GM12864 (cell line): ENCODE data around the gene ACVR1B.

Source experiments
- DNase-seq: peaks from one replicate; pipeline ENCODE4 v3.0.0-alpha.2; 2011; ENCODE audit warnings: low read depth
- H3K4me3 ChIP-seq: 2 replicates; pipeline ENCODE4 v1.5.1; 2011; ENCODE audit warnings: mild to moderate bottlenecking, low read depth, low read length, control low read depth
- TF ChIP-seq, protein P1 (sequence below): IDR thresholded peaks from 2 replicates; pipeline ENCODE4 v1.5.1; 2011; ENCODE audit warnings: low read depth, mild to moderate bottlenecking, moderate library complexity, low read length, control low read depth, inconsistent platforms; ENCODE audit errors: missing control alignments

ACVR1B gene

DNA sequence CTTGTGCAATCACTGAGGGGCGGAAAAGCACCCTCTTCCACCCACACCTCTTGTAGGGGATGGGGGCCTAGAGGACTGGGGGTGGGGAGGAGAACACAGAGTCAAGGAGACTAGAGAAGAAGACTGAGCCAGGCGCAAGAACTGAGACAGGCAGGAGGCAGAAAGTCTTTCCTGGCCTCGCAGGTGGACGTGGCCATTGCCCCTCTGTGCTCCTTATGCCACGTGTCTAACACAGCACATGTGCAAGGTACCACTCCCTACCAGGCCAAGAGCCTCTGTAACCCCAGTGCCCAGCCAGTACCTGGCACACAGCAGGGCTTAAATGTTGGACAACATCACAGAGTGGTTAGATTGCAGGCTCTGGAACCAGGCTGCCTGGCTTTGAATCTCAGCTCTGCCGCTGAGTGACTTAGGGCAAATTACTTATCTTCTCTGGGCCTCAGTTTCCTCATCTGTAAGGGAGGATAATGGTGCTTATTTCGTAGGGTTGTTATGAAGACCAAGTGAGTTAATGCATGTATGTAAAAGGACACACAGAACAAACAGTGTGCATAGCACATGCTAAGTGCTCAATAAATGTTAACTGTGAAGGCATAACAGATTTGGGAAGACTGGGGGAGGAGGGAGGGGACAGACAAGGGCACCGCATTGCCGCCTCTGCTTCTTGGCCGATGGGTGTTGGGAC lies 53.9 kb downstream of the ACVR1B start:
- H3K4me3 ChIP-seq, result no peak overlapping the region
- no peak for DNase-seq
- TF ChIP-seq, protein P1, sequence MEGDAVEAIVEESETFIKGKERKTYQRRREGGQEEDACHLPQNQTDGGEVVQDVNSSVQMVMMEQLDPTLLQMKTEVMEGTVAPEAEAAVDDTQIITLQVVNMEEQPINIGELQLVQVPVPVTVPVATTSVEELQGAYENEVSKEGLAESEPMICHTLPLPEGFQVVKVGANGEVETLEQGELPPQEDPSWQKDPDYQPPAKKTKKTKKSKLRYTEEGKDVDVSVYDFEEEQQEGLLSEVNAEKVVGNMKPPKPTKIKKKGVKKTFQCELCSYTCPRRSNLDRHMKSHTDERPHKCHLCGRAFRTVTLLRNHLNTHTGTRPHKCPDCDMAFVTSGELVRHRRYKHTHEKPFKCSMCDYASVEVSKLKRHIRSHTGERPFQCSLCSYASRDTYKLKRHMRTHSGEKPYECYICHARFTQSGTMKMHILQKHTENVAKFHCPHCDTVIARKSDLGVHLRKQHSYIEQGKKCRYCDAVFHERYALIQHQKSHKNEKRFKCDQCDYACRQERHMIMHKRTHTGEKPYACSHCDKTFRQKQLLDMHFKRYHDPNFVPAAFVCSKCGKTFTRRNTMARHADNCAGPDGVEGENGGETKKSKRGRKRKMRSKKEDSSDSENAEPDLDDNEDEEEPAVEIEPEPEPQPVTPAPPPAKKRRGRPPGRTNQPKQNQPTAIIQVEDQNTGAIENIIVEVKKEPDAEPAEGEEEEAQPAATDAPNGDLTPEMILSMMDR, result no peak

DNA sequence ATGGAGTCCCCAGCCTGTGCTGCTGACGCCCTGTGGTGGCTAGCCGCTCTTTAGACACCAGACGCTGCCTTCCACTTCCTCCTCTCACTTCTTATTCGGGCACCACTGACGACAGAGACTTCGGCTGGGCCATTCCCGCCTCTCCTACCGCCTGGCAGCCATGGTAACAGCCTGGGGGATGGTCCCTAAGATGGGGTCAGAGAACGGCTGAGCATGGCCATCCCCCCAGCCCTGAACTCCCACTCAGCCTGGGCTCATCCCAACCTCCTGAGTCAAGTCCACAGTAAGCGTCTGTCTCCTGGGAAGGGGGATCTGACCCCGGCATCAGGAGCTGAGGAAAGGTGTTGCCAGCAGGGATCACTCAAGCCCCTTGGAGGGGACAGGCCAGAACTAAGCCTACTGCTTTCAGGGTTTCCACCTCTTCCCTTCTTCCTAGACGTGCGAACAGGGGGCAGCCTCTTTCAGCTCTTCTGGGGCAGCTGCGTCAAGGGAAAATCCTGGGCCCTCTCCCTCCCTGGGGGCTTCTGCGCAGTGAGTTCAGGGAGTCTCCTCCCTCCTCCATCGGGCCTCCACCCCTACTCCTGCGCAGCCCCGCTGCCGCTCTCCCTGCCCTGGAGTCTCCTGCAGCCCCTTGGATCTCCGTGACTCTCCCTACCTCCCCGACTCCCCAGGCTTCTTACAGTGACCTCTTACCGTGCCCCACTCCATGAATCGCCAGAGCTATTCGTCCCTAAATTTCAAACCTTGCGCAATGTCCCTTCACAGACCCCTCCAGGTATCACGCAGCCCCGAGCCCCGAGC lies 54.6 kb downstream of the ACVR1B start:
- TF ChIP-seq, protein P1, result no peak
- H3K4me3 ChIP-seq, result no peak overlapping the region
- DNase-seq, result no peak

DNA sequence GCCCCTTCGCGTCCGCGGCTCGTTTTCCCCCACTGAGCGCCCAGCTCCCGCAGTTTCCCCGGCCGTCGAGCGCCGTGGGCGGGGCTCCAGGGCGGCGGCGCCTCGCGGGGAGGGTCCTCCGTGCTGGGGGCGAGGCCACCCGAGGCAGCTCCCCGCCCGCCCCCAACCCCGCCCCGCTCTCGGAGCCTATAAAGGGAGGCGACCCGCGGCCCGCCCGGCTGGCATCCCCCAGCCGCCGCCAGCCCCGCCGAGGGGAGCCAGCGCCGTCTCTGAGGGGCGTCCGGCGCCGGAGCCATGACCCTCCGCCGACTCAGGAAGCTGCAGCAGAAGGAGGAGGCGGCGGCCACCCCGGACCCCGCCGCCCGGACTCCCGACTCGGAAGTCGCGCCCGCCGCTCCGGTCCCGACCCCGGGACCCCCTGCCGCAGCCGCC lies 55.2 kb downstream of the ACVR1B start, which contains the start of gene TAMALIN:
Gene TAMALIN, plus strand, starts transcription at position 221 of the 432 bp plus-strand sequence. Its CDS starts 74 bp downstream, at position 295.
- no peak for DNase-seq
- TF ChIP-seq, protein P1, result no peak
- no peak within 1 kb of the TSS; the same call in 1 of the 2 replicates for H3K4me3 ChIP-seq

DNA sequence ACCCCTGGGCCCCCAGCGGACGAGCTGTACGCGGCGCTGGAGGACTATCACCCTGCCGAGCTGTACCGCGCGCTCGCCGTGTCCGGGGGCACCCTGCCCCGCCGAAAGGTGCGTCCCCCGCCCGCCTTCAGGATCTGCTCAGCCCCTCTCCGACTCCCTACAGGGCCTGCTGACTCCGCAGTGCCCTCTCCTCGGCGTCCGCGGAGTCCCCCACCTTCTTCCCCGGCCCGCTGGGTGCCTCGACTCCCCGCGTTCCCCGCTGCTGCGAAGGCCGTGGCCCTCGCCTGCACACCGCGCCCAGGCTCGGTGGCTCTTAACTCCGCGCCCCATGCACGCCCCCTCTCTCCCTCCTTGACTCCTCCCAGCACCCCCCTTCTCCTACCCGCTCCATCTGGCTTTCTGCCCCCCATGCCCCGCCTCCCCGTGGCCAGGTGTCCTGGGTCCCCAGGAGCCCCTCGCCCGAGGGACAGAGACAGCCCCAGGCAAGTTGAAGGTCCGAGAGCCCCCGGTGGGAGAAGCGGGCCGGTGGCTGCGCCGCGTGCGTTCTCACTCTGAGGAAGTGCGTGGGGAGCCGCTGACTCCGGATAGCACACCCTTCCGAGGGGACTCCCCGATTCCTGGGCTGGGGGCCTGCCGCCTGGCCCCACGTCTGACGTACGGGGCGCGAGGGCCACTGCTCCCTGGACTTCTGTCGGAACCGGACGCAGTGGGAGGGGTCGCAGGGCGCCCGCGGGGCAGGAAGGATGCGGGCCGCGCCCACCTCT lies 55.8 kb downstream of the ACVR1B start:
- no peak overlapping the region; the same call in 1 of the 2 replicates for H3K4me3 ChIP-seq
- TF ChIP-seq, protein P1, result no peak
- no peak for DNase-seq

DNA sequence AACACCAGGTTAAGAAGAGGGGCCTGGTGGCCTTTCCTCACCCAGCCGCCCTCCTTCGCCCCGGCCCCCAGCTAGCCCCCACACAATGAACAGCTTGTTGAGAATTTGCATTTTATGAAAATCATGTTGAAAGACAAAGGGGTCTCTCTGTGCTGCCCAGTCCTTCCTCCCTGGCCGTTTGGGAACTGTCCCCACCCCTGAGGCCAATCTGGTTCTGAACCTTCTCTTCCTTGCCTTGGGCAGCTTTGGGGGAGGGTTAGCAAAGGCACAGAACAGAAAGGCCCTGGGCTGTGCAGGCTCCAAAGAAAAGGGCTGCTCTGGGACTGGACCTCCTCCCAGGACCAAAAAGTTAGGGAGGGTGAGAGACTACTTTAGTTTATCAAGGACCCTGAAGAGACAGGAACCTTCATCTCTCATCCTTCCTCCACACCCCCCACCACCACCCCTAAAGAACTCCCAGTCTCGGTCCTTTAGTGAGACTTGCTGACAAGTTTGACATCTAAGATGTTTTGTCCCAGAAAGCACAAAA lies 56.5 kb downstream of the ACVR1B start:
- DNase-seq, result no peak
- TF ChIP-seq, protein P1, result no peak
- H3K4me3 ChIP-seq, result no peak overlapping the region

DNA sequence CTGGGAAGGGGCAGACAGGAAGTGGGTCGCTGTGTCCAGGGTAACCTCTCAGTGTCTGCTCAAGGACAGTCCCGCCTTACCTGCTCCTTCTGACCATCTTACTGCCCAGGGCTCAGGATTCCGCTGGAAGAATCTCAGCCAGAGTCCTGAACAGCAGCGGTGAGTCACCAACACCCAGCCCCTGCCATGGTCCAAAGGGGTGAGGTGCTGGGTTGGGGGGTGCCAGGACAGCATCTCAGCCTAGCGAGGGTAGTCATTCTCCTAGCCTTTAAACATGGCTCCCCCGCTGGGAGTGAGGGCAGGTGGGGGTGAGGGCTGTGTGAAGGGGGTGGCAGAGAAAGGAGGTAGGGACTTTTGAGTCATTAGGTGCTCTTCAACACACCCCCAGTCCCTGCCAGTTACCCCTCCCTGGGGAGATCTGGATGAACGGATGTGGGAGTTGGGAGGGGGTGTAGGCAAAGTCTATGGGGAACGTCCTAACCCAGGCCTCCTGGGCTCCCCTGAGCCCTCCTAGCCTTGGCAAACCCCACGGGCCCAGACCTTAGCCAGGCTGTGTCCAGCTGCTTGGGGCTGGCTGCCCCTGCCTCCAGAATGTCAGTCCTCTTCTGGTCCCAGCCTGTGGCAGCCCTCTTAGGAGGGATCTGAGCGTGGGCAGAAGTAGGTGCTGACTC lies 57.7 kb downstream of the ACVR1B start:
- TF ChIP-seq, protein P1, result no peak
- no peak overlapping the region for H3K4me3 ChIP-seq
- no peak for DNase-seq
